Natural killer cell treated with Interleukin-12 subunit alpha and Interleukin-12 subunit beta and Interleukin-15 and Interleukin-18, amount 100 ng/mL, for 72 hours (primary cell): ENCODE data around the gene AGFG2. TPM values are rescaled to one million over a fixed set of nuclear protein-coding genes. Genes with fewer than 3 reads are reported as not detected.

Source experiments
- ATAC-seq, 2 donors: fragments of 150-1000 bp; cut with Tn5 transposase in 1 of 2; sonication (Bioruptor Pico), chemical (Tn5 transposase) in 1 of 2; 2 replicates each; pipeline ENCODE4 v1.10.0; 2021
- DNase-seq: peaks from one replicate; pipeline ENCODE4 v3.0.0; 2022; ENCODE audit warnings: low spot score
- H3K27ac Mint-ChIP-seq, 2 donors: 1 replicate in 1 of 2; 2 replicates in 1 of 2; pipeline ENCODE4 v1.8.0; 2022; ENCODE audit warnings: mixed read lengths in 2 of 2, mild to moderate bottlenecking in 1 of 2, moderate library complexity in 1 of 2
- H3K27me3 Mint-ChIP-seq, 2 donors: 1 replicate in 1 of 2; 2 replicates in 1 of 2; pipeline ENCODE4 v1.8.0; 2022; ENCODE audit warnings: mixed read lengths in 2 of 2
- H3K36me3 Mint-ChIP-seq: one replicate; pipeline ENCODE4 v1.8.0; 2022; ENCODE audit warnings: mixed read lengths
- H3K4me1 Mint-ChIP-seq, 2 donors: 1 replicate in 1 of 2; 2 replicates in 1 of 2; pipeline ENCODE4 v1.8.0; 2022; ENCODE audit warnings: low read depth in 2 of 2, mixed read lengths in 2 of 2, mild to moderate bottlenecking in 1 of 2
- H3K4me3 Mint-ChIP-seq: one replicate; pipeline ENCODE4 v1.8.0; 2022; ENCODE audit warnings: mixed read lengths
- H3K9me3 Mint-ChIP-seq: 2 replicates; pipeline ENCODE4 v1.8.0; 2022; ENCODE audit warnings: mixed read lengths
- total RNA-seq, 2 donors: library from RNA; stranded (reverse); gene quantifications; one replicate each; pipeline ENCODE4 v1.2.3, GENCODE V29; 2022

AGFG2 gene
- total RNA-seq, 2 donors from 2014 or later: 45.2 to 49.4 TPM

GRCh38 chr7:100575746-100576383 lies 36.9 kb downstream of the AGFG2 start:
- no peak overlapping the region for H3K4me3 Mint-ChIP-seq
- H3K4me1 Mint-ChIP-seq: no peaks in the 10 kb centered on the region
- ATAC-seq (no peak), DNase-seq (peak; percentile 45)
- H3K9me3 Mint-ChIP-seq: no peaks in the 10 kb centered on the region
- H3K27me3 Mint-ChIP-seq: no peaks in the 10 kb centered on the region
- no peaks in the 10 kb centered on the region for H3K36me3 Mint-ChIP-seq
- no peak overlapping the region for H3K27ac Mint-ChIP-seq

GRCh38 chr7:100576384-100576993 lies 37.5 kb downstream of the AGFG2 start:
- H3K27ac Mint-ChIP-seq: no peak overlapping the region
- ATAC-seq (no peak), DNase-seq (peak; percentile 56)
- no peaks in the 10 kb centered on the region for H3K36me3 Mint-ChIP-seq
- H3K27me3 Mint-ChIP-seq: no peaks in the 10 kb centered on the region
- no peaks in the 10 kb centered on the region for H3K9me3 Mint-ChIP-seq
- H3K4me1 Mint-ChIP-seq: no peaks in the 10 kb centered on the region
- no peak overlapping the region for H3K4me3 Mint-ChIP-seq

- H3K4me3 Mint-ChIP-seq: no peak overlapping the region
- no peaks in the 10 kb centered on the region for H3K9me3 Mint-ChIP-seq
- no peak overlapping the region for H3K27ac Mint-ChIP-seq
- no peaks in the 10 kb centered on the region for H3K27me3 Mint-ChIP-seq
- no peaks in the 10 kb centered on the region for H3K36me3 Mint-ChIP-seq
- H3K4me1 Mint-ChIP-seq: no peaks in the 10 kb centered on the region
- ATAC-seq (no peak), DNase-seq (peak; percentile 60)
These were observed 38.1 kb downstream of the AGFG2 start for GRCh38 chr7:100577103-100577502.

- ATAC-seq (no peak), DNase-seq (peak; percentile 50)
- H3K9me3 Mint-ChIP-seq: no peaks in the 10 kb centered on the region
- H3K4me3 Mint-ChIP-seq: no peak overlapping the region
- no peaks in the 10 kb centered on the region for H3K27me3 Mint-ChIP-seq
- no peak overlapping the region for H3K27ac Mint-ChIP-seq
- H3K4me1 Mint-ChIP-seq: peaks cover 2 to 3% of the 10 kb centered on the region in 2 donors
- no peaks in the 10 kb centered on the region for H3K36me3 Mint-ChIP-seq
These were observed 38.5 kb downstream of the AGFG2 start for GRCh38 chr7:100577507-100577906.

GRCh38 chr7:100578246-100579183 lies 39.5 kb downstream of the AGFG2 start:
- DNase-seq (no peak), ATAC-seq (no peak)
- no peaks in the 10 kb centered on the region for H3K27me3 Mint-ChIP-seq
- H3K4me1 Mint-ChIP-seq: peaks cover 8 to 9% of the 10 kb centered on the region in 2 donors
- H3K9me3 Mint-ChIP-seq: no peaks in the 10 kb centered on the region
- H3K36me3 Mint-ChIP-seq: no peaks in the 10 kb centered on the region
- no peak overlapping the region for H3K4me3 Mint-ChIP-seq
- H3K27ac Mint-ChIP-seq: no peak overlapping the region

- Mint-ChIP-seq H3K27ac (no peak overlapping the region), H3K4me1 (peaks cover 25 to 29% of the 10 kb centered on the region in 2 donors), H3K4me3 (no peak overlapping the region), H3K27me3 (no peaks in the 10 kb centered on the region), H3K36me3 (no peaks in the 10 kb centered on the region), H3K9me3 (no peaks in the 10 kb centered on the region)
- ATAC-seq (no peak), DNase-seq (no peak)
These were observed 41.7 kb downstream of the AGFG2 start for GRCh38 chr7:100580466-100581283.

- Mint-ChIP-seq H3K4me3 (peak overlapping the region; percentile 57), H3K27ac (peak overlapping the region in 1 of 2 donors; percentile 96), H3K9me3 (no peaks in the 10 kb centered on the region), H3K4me1 (peaks cover 25 to 29% of the 10 kb centered on the region in 2 donors), H3K27me3 (no peaks in the 10 kb centered on the region), H3K36me3 (no peaks in the 10 kb centered on the region)
- ATAC-seq (no peak), DNase-seq (no peak)
These were observed 43.1 kb downstream of the AGFG2 start for GRCh38 chr7:100582041-100582579.

- no peak for DNase-seq
- no peaks in the 10 kb centered on the region for H3K36me3 Mint-ChIP-seq
- no peak for ATAC-seq
- H3K4me3 Mint-ChIP-seq: peak overlapping the region; percentile 98
- H3K27me3 Mint-ChIP-seq: no peaks in the 10 kb centered on the region
- peaks cover 25 to 29% of the 10 kb centered on the region in 2 donors for H3K4me1 Mint-ChIP-seq
- peak overlapping the region in 1 of 2 donors; percentile 96 for H3K27ac Mint-ChIP-seq
- H3K9me3 Mint-ChIP-seq: no peaks in the 10 kb centered on the region
These were observed 43.6 kb downstream of the AGFG2 start for GRCh38 chr7:100582650-100583049.

GRCh38 chr7:100583132-100584053 lies 44.4 kb downstream of the AGFG2 start:
- H3K27ac Mint-ChIP-seq: peak overlapping the region; percentile 96 to 97
- no peaks in the 10 kb centered on the region for H3K36me3 Mint-ChIP-seq
- H3K4me3 Mint-ChIP-seq: peak overlapping the region; percentile 98
- H3K4me1 Mint-ChIP-seq: peaks cover 25 to 29% of the 10 kb centered on the region in 2 donors
- H3K27me3 Mint-ChIP-seq: no peaks in the 10 kb centered on the region
- H3K9me3 Mint-ChIP-seq: no peaks in the 10 kb centered on the region
- ATAC-seq (peak in 1 of 2 donors; percentile 3), DNase-seq (peak; percentile 82)

- H3K27ac Mint-ChIP-seq: peak overlapping the region; percentile 96 to 97
- H3K9me3 Mint-ChIP-seq: no peaks in the 10 kb centered on the region
- no peak for DNase-seq
- H3K4me1 Mint-ChIP-seq: peaks cover 25 to 29% of the 10 kb centered on the region in 2 donors
- ATAC-seq: no peak
- H3K36me3 Mint-ChIP-seq: no peaks in the 10 kb centered on the region
- H3K4me3 Mint-ChIP-seq: peak overlapping the region; percentile 98
- peaks cover 0 to 1% of the 10 kb centered on the region in 2 donors for H3K27me3 Mint-ChIP-seq
These were observed 45.2 kb downstream of the AGFG2 start for GRCh38 chr7:100584054-100584682.

GRCh38 chr7:100584683-100585510 lies 45.9 kb downstream of the AGFG2 start:
- Mint-ChIP-seq H3K27me3 (peaks cover 0 to 2% of the 10 kb centered on the region in 2 donors), H3K36me3 (no peaks in the 10 kb centered on the region), H3K27ac (peak overlapping the region; percentile 96 to 97), H3K4me3 (peak overlapping the region; percentile 98), H3K9me3 (no peaks in the 10 kb centered on the region), H3K4me1 (peaks cover 25 to 29% of the 10 kb centered on the region in 2 donors)
- DNase-seq (no peak), ATAC-seq (no peak)
